MCF 10A (cell line): ENCODE results near the gene TPX2. TPM values are rescaled to one million over a fixed set of nuclear protein-coding genes. Genes with fewer than 3 reads are reported as not detected.
A peak's percentile ranks its signal among the peaks of the same experiment; 100 is the strongest.

Experiments
- Bru-seq: library from RNA; stranded (reverse); fragments of 400-500 nt; gene quantifications from one replicate; lab custom pipeline; 2021; lab: Mats Ljungman, UMichigan
- BruChase-seq, 2 experiments: library from RNA; stranded (reverse); fragments of 400-500 nt; gene quantifications; one replicate each; lab custom pipeline; 2021; lab: Mats Ljungman, UMichigan
- BruUV-seq: library from RNA; stranded (reverse); fragments of 400-500 nt; replicated peaks from 2 replicates; lab custom pipeline; 2021; lab: Mats Ljungman, UMichigan
- CTCF ChIA-PET: fragments of 300-600 bp; sonication (Branson Sonifier 250); formaldehyde crosslinking; extraction: SDS; loops from one replicate; lab custom pipeline; 2021; ENCODE audit warnings: antibody characterized with exemption, inconsistent platforms; lab: Yijun Ruan, JAX
- POLR2A ChIA-PET: fragments of 300-600, 350-650 bp; sonication (Branson Sonifier 250); formaldehyde crosslinking; extraction: SDS; loops from one replicate; lab custom pipeline; 2020; ENCODE audit warnings: antibody characterized with exemption, inconsistent platforms; lab: Yijun Ruan, JAX
- DNase-seq: peaks from one replicate; pipeline ENCODE4 v3.0.0-alpha.2; 2018; ENCODE audit not compliant: unreplicated experiment
- H3K27ac Mint-ChIP-seq: one replicate; pipeline ENCODE4 v1.8.0; 2022; ENCODE audit warnings: mild to moderate bottlenecking, low read depth, mixed read lengths; ENCODE audit not compliant: unreplicated experiment
- H3K27me3 Mint-ChIP-seq: one replicate; pipeline ENCODE4 v1.8.0; 2022; ENCODE audit warnings: mixed read lengths; ENCODE audit not compliant: insufficient read depth, unreplicated experiment
- H3K36me3 Mint-ChIP-seq: one replicate; pipeline ENCODE4 v1.8.0; 2022; ENCODE audit warnings: mild to moderate bottlenecking, moderate library complexity, mixed read lengths; ENCODE audit not compliant: insufficient read depth, unreplicated experiment
- H3K4me1 Mint-ChIP-seq: one replicate; pipeline ENCODE4 v1.8.0; 2022; ENCODE audit warnings: mixed read lengths; ENCODE audit not compliant: insufficient read depth, unreplicated experiment
- H3K4me3 Mint-ChIP-seq: one replicate; pipeline ENCODE4 v1.8.0; 2022; ENCODE audit warnings: mild to moderate bottlenecking, moderate library complexity, mixed read lengths; ENCODE audit not compliant: unreplicated experiment
- H3K9me3 Mint-ChIP-seq: one replicate; pipeline ENCODE4 v1.8.0; 2022; ENCODE audit warnings: mixed read lengths; ENCODE audit not compliant: unreplicated experiment
- intact Hi-C: fragments of 100-400 bp; cut with micrococcal nuclease; formaldehyde crosslinking; loops from 2 replicates; pipeline ENCODE4 v1.14.1; 2022
- long read RNA-seq: library from polyadenylated mRNA; stranded (forward); transcript quantifications from one replicate; pipeline ENCODE4 v2.0.0, GENCODE V29; 2022
- total RNA-seq: library from RNA; stranded (reverse); gene quantifications from 2 replicates; pipeline ENCODE4 v1.2.3, GENCODE V29; 2022
- TF ChIP-seq, protein P1 (sequence below): fragments of 200-600 bp; IDR thresholded peaks from one replicate; pipeline ENCODE4 v1.8.0; 2022; ENCODE audit warnings: antibody characterized with exemption, mild to moderate bottlenecking; ENCODE audit not compliant: unreplicated experiment

TPX2 gene, protein sequence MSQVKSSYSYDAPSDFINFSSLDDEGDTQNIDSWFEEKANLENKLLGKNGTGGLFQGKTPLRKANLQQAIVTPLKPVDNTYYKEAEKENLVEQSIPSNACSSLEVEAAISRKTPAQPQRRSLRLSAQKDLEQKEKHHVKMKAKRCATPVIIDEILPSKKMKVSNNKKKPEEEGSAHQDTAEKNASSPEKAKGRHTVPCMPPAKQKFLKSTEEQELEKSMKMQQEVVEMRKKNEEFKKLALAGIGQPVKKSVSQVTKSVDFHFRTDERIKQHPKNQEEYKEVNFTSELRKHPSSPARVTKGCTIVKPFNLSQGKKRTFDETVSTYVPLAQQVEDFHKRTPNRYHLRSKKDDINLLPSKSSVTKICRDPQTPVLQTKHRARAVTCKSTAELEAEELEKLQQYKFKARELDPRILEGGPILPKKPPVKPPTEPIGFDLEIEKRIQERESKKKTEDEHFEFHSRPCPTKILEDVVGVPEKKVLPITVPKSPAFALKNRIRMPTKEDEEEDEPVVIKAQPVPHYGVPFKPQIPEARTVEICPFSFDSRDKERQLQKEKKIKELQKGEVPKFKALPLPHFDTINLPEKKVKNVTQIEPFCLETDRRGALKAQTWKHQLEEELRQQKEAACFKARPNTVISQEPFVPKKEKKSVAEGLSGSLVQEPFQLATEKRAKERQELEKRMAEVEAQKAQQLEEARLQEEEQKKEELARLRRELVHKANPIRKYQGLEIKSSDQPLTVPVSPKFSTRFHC
- 45.3 and 79.6 TPM in 2 replicates for total RNA-seq
- percentile 70 among the genes with signal in this experiment for Bru-seq, nascent RNA
- BruChase-seq, experiment 1, labeled RNA remaining after a 6-hour chase, result percentile 75 among the genes with signal in this experiment
- percentile 71 among the genes with signal in this experiment for BruChase-seq, experiment 2, labeled RNA remaining after a 2-hour chase
- long read RNA-seq, transcript TPX2-201 (18 exons, 3,497 nt), result major isoform, 209 of 322 reads
- long read RNA-seq, partial matches to known transcripts, result 17 of 322 reads
- long read RNA-seq, other reads (novel, unspliced or antisense), result 94 of 322 reads

- Mint-ChIP-seq H3K4me3 (no peak within 1 kb of the TSS), H3K9me3 (no peaks in the 10 kb centered on the region), H3K4me1 (no peaks in the 10 kb centered on the region), H3K36me3 (no peaks in the 10 kb centered on the region), H3K27me3 (no peaks in the 10 kb centered on the region), H3K27ac (no peak within 1 kb of the TSS)
- TF ChIP-seq, protein P1, sequence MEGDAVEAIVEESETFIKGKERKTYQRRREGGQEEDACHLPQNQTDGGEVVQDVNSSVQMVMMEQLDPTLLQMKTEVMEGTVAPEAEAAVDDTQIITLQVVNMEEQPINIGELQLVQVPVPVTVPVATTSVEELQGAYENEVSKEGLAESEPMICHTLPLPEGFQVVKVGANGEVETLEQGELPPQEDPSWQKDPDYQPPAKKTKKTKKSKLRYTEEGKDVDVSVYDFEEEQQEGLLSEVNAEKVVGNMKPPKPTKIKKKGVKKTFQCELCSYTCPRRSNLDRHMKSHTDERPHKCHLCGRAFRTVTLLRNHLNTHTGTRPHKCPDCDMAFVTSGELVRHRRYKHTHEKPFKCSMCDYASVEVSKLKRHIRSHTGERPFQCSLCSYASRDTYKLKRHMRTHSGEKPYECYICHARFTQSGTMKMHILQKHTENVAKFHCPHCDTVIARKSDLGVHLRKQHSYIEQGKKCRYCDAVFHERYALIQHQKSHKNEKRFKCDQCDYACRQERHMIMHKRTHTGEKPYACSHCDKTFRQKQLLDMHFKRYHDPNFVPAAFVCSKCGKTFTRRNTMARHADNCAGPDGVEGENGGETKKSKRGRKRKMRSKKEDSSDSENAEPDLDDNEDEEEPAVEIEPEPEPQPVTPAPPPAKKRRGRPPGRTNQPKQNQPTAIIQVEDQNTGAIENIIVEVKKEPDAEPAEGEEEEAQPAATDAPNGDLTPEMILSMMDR, result no peak
- POLR2A ChIA-PET, result interaction anchor here (0.7 to 5.1 kb wide), 34 partner anchors 10 to 1929 kb away, joined by 3 to 81 read pairs (median 7); partner anchors contain the start of genes BCL2L1 and ID1
- peak; percentile 98 for DNase-seq
- BruUV-seq, result no TSS peak
- CTCF ChIA-PET, result interaction anchor here (0.6 to 5.3 kb wide), 12 partner anchors 9 to 205 kb away, joined by 3 to 45 read pairs (median 4); partner anchors contain the start of gene BCL2L1
- intact Hi-C loops, result no loop called here
Observed at GRCh38 chr20:31738729-31739549, at the start of gene TPX2. Gene TPX2, plus strand, starts transcription at chr20:31739290. Its CDS starts 18,187 bp downstream, at chr20:31757477.

DNA sequence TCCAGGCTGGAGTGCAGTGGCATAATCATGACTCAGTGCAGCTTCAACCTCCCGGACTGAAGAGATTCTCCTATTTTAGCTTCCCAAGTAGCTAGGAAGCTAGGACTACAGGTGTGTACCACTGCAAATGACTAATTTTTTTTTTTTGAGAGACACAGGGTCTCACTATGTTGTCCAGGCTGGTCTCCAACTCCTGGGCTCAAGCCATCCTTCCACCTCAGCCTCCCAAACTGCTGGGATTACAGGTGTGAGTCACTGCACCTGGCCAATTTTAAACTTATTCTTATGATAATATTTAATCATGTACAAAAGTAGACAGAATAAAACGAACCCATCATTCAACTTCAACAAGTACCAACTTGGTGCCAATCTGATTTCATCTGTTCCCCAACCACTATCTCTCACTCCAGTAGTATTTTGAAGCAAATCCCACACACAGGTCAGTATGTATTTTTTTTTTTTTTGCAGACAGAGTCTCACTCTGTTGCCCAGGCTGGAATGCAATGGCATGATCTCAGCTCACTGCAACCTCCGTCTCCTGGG lies 48.9 kb upstream of the TPX2 start:
- Mint-ChIP-seq H3K36me3 (peaks cover 69% of the 10 kb centered on the region), H3K4me3 (no peak overlapping the region), H3K27me3 (no peaks in the 10 kb centered on the region), H3K9me3 (no peaks in the 10 kb centered on the region), H3K27ac (no peak overlapping the region), H3K4me1 (peaks cover 27% of the 10 kb centered on the region)
- CTCF ChIA-PET, result interaction anchor here (0.8 to 1.0 kb wide), 3 partner anchors 29 to 133 kb away, joined by 3 to 6 read pairs (median 4); no protein-coding TSS in a partner anchor
- no peak for DNase-seq
- intact Hi-C loops, result no loop called here
- TF ChIP-seq, protein P1, result no peak
- POLR2A ChIA-PET, result interaction anchor here (0.6 to 13.9 kb wide), 4 partner anchors 21 to 70 kb away, joined by 3 to 238 read pairs (median 95); partner anchors contain the start of genes BCL2L1 and TPX2
- BruUV-seq, result no TSS peak

GRCh38 chr20:31691646-31692275 lies 47.3 kb upstream of the TPX2 start:
- DNase-seq, result no peak
- H3K27ac Mint-ChIP-seq, result peak overlapping the region; percentile 31
- BruUV-seq, result no TSS peak
- no peak overlapping the region for H3K4me3 Mint-ChIP-seq
- ChIA-PET CTCF (interaction anchor here (1.0 to 11.9 kb wide), 5 partner anchors 13 to 58 kb away, joined by 3 to 120 read pairs (median 7); partner anchors contain the start of gene BCL2L1), POLR2A (interaction anchor here (0.6 to 13.9 kb wide), 10 partner anchors 8 to 68 kb away, joined by 3 to 238 read pairs (median 5); partner anchors contain the start of gene BCL2L1)
- intact Hi-C loops, result no loop called here
- peaks cover 68% of the 10 kb centered on the region for H3K36me3 Mint-ChIP-seq
- no peaks in the 10 kb centered on the region for H3K9me3 Mint-ChIP-seq
- H3K27me3 Mint-ChIP-seq, result no peaks in the 10 kb centered on the region
- TF ChIP-seq, protein P1, result no peak
- peaks cover 34% of the 10 kb centered on the region for H3K4me1 Mint-ChIP-seq
